GM20431 (cell line): ENCODE measurements around the gene PRRC2B.

Experiments used
- in situ Hi-C: fragments of 300-500 bp; cut with MseI, MboI; formaldehyde crosslinking; loops from one replicate; pipeline ENCODE4 v1.15.0; 2020; ENCODE audit warnings: low sequenced_read_pairs; ENCODE audit not compliant: unreplicated experiment

PRRC2B gene

DNA sequence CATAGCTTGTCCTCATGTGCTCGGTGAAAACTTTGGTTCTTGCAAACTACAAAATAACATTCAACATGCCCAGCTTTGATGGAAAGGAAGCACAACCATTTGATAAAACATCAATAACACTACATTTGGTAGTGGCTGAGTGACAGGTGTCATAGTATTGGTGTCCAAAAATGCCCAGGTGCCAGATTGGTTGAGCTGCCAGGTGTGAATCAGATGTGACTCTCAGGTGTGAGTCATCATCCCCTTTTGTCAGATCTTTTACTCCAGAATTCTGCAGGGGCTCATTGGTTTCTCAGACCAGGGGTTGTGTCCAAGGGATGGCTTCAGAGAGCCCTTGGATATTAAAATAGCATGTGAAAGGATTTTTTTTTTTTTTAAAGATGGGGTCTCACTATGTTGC, 86.4 kb downstream of the PRRC2B start:
- in situ Hi-C loops: no loop called here

DNA sequence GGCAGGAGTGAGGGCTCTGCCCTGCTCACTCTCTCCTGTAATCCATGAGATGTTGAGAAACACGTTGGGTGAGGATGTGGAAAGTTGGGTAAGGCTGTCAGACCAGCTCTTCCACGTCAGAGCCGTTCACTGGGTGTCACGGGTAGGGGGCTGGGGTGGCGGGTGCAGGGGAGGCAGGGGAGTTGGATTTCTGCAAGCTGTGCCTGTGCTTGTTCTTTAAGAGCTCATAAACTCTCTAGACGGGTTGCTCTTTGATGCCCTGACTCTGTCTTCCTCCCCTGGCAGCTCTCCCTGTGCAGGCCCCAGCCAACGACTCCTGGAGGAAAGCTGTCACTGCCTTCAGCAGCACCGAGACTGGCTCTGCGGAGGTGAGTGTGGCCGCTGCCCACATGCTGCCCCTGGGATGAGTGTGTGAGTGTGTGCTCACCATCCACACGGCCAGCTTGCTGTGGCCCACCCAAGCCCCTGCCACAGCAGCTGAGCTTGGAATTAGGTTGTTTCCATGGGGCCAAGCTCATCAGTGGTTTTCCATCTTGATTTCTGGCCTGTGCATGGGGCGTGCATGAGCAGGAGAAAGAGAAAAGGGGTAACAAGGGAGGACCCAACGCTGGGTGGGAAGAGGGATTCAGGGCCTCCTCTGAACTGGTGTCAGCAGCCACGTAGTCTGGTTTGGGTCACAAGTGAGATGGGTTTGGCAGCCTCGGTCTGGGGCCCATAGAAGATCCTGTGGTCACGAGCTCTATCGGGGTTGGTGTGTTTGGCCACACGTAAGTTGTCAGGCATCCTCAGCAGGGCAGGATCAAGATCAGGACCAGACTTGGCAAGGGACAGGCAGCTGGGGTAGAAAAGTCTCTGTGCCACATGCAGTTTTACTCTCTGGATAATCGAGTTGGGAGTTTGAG, 87.8 kb downstream of the PRRC2B start:
- in situ Hi-C loops: no loop called here

DNA sequence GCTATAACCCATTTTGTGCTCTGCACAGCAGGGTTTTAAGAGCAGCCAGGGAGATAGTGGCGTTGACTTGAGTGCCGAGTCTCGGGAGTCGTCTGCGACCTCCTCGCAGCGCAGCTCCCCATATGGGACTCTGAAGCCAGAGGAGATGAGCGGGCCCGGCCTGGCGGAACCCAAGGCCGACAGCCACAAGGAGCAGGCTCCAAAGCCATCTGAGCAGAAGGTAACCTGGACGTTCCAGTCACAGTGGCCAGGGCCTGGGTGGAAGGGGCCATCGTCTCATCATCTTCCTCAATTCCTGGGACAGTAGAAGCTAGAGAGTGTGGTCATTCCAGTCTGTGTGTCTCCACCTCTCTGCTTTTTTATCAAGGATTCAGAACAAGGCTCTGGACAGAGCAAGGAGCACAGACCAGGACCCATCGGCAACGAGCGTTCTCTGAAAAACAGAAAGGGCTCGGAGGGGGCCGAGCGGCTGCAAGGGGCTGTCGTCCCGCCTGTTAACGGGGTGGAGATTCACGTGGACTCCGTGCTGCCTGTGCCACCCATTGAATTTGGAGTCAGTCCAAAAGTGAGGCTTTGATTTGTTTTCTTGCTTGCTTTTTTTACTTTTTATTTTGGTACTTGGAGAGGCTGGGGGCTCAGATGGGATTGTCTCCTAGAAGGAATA, 88.6 kb downstream of the PRRC2B start:
- in situ Hi-C loops: no loop called here

DNA sequence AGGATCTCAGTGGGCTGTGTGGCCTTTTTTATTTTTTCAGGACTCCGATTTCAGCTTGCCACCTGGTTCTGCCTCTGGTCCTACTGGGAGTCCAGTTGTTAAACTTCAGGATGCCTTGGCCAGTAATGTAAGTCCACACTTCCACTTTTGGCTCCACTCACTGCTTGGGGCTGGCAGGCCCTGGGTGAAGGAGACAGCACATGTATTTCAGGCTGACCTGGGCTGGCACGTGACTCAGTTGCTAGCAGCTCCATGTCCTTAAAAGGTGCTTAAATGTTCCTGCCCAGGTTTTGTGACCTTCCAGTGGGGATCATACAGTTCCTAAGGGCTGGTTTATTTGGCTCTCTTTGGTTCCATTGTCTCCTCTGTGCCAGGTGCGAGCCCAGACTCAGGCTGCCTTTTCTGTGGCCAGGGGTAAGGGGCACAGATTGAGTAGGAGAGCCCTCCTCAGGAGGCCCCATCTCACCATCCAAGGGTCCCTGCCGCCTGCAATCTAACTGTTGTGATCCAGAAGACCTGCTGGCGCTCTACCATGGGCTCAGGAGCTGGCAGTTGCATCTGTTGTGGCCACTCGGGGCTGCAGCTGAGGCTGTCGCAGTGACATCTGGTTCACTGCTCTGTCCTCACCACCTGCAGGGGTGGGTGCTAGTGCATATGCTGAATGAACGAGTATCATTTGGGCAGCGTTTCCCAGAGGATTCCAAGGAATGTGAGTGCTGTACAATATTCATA, 89.6 kb downstream of the PRRC2B start:
- in situ Hi-C loops: no loop called here

DNA sequence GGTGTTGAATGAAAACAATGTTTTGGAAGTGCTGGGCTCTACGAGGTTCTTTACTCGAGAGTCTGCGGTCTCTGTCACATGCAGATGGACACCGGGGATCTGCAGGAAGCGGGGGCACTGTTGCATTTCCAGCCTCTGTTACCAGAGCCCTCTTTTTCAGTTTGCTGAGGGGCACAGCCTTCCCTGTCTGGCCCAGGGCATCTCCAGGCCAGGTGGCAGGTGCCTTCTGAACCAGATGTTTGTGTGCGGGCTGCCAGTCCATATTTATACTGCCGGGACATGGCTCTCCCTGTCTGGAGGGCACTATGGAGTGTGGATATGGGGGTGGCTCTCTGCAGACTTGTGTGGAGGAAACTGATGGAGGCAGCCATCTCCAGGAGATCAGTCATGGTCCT, 90.2 kb downstream of the PRRC2B start:
- in situ Hi-C loops: no loop called here

DNA sequence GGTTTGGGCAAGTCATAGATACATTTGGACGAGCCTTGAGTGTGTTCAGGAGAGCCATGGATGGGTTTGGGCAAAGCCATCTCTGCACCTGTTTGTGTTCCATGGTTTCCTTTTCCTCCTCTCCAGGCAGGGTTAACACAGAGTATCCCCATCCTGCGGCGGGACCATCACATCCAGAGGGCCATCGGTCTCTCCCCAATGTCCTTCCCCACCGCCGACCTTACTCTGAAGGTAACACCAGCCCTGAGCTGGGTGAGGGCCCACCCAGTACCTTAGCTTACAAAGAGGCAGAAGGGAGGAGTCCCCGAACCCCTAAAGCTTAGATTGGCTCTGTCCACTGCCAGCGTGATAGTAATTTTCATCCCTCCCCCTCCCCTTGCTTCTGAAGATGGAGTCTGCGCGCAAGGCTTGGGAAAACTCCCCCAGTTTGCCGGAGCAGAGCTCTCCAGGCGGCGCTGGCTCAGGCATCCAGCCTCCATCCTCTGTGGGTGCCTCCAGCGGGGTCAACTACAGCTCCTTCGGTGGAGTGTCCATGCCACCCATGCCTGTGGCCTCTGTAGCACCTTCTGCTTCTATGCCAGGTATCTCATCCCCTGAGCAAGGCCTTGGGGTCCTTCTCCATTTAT, 90.8 kb downstream of the PRRC2B start:
- in situ Hi-C loops: no loop called here

DNA sequence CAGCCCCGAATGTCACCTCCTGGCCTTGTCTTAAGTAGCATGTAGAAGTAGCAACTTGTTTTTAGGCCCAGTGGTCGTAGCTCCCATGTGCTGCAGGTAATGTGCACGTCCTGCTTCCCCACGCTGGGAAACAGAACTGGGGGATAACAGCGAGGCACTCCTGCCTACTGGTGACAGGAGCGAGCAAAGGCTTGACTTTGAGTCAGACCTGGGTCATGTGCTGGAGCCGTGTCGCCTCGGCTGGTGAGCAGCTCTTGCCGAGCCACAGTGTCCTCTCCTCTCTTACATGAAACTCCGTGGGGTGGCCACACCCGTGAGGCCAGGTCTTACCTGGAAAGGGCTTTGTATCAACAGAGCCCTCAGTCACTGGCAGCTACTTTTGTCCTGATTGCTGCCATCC, 91.3 kb downstream of the PRRC2B start:
- in situ Hi-C loops: no loop called here

DNA sequence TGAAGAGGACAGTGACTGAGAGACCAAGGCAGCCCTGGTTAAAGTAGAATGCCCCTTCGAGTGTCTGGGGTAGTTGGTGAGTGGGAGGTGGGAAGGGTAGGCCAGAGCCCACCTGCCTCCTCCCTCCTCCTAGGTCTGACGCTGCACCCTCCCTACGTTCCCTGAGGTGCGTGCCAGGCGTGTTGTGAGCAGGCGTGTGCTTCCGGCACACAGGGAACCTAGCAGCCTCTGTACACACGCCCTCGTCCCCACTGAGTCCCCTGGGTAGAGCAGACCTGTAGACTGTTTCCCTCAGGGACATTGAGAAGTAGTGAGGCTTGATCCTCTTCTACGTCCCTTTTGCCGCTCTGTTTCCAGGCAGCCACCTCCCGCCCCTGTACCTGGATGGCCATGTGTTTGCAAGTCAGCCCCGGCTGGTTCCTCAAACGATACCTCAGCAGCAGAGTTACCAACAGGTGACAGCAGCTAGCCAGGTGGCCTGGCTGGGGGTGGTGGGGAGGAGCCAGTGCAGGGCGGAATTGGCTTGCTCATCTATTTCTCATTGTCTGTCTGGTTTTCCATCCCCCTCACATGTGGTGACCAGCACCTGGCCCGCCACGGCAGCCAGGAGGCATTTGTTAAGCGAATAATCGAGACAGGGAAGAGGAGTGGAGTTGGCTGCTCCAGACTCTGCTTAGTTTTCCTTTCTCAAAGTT, 92.0 kb downstream of the PRRC2B start:
- in situ Hi-C loops: no loop called here

DNA sequence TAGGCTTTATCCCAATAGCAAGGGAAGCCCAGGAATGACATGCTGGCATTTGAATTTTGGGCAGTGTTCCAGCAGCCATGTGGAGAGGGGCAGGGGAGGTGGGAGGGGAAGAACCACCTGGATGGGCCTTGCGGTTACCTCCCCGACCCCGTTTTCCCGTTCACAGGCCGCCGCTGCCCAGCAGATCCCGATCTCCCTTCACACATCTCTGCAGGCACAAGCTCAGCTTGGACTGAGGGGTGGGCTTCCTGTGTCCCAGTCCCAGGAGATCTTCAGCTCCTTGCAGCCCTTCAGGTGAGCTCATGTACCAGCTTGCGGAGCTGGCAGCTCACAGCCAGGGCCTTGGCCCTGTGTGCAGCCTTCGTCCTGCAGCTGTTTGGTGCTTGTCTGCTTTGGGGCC, 93.1 kb downstream of the PRRC2B start:
- in situ Hi-C loops: no loop called here

DNA sequence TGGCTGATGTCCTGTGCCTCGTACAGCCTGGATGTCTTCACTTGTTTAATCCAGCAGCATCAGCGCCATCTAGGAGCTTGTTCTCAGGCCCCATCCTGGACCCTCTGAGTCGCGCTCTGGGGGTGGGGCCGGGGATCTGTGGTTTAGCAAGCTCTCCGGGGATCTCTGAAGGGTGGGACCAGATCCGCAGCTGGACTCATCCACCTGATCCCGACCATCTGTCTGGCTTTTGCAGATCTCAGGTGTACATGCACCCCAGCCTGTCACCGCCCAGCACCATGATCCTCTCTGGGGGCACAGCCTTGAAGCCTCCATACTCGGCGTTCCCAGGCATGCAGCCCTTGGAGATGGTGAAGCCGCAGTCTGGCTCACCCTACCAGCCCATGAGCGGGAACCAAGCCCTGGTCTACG, 93.7 kb downstream of the PRRC2B start:
- in situ Hi-C loops: no loop called here

DNA sequence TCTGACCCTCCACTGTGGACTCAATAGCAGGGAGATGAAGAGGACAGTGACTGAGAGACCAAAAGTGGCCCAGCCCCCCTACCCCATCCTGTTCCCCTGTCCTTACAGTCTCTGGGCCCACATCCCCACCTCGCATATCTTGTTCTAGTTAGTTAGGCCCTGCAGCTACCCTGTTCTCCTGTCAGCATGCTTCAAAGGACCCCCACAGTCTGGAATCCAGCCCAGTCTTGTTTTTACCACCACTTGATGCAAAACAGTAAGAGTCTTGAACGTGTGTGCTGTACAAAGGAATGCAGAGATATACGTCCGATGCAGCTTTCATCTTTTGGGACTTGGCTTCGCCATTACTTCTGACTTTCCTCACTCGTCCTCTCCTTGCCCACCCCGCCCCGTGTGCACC, 96.6 kb downstream of the PRRC2B start:
- in situ Hi-C loops: no loop called here

DNA sequence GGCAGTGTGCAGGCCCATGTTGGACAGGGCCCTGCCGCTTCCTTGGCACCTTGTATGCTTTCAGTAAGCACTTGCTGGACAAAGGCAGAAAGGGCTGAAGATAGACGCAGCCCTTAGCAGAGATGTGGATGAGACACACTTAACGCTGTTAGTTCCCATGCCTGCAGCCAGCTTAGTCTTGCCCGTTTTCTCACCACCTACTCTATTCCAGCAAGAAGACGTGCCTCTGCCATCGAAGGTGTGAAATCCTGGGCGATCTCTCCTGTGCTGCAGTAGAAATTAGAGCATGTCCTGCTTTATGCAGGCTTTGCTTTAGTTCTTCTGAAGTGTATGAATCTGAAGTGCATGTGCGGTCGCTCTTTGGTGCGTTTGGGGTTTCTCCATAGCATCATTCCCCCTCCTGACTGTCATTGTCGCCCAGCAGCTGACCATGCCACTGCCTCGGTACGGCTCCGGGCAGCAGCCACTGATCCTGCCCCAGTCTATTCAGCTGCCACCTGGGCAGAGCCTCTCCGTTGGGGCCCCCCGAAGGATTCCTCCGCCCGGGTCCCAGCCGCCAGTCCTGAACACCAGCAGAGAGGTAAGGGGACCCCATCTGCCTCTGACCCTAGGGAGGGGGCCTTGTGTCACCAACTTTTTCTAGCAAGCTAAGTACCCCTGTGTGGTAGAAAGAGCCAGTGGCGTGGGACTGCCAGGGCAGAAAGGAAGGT, 97.3 kb downstream of the PRRC2B start:
- in situ Hi-C loops: no loop called here

DNA sequence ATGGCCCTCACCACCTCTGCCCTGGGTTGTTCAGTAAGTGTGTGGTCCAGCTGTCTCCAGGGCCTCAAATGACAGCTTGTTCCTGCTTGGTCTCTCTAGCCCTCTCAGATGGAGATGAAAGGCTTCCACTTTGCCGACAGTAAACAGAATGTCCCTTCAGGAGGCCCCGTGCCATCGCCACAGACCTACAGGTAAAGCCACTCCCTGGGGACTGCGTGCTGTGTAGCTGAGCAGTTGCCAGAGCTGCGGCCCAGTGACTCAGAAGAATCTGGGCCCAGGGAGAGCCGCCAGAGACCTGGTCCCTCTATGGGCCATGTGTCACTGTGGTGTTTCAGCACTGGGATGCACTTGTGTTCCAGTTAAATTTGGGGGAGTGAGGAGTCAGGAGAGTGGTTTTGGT, 98.2 kb downstream of the PRRC2B start:
- in situ Hi-C loops: no loop called here

DNA sequence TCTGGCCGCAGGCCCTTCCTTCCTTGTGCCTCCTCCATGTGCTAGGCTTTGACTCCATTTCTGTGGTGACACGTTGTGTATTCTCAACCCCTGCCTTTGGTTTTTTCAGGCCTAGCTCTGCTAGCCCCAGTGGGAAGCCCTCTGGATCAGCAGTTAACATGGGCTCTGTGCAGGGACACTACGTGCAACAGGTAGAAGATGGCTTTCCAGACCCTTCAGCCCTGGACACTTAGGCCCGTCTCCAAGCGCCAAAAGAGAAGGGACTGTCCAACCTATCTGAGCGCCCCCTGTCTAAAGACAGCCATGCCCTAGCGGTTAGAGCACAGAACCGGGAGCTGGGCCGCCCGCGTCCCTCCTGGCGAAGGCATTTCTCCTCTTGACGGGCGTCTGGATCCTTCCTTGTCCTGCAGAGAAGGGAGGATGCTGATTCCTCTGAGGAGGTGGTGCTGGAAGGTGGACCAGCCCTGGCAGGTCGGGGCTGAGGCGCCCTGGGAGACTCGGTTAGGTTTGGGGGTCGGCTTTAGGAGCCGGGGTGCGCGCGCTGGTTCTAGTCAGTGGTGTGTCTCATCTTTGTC, 100.5 kb downstream of the PRRC2B start:
- in situ Hi-C loops: no loop called here

DNA sequence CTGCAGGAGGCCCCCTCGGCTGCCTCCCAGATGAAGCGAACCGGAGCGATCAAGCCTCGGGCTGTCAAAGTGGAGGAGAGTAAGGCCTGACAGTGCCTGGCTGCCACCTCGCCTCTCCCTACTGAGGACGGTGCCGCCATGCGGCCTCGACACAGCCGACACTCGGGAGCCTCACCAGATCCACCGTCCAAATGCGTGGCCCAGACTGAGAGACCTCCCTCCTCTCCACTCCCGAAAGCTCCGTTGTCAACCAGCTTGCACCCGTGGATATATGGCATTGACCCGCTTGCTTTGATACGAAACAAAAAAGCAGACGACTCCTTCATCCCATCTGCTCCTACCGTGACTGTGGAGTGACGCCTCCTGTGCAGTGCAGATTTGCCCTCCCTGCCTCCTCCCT, 101.9 kb downstream of the PRRC2B start:
- in situ Hi-C loops: no loop called here

DNA sequence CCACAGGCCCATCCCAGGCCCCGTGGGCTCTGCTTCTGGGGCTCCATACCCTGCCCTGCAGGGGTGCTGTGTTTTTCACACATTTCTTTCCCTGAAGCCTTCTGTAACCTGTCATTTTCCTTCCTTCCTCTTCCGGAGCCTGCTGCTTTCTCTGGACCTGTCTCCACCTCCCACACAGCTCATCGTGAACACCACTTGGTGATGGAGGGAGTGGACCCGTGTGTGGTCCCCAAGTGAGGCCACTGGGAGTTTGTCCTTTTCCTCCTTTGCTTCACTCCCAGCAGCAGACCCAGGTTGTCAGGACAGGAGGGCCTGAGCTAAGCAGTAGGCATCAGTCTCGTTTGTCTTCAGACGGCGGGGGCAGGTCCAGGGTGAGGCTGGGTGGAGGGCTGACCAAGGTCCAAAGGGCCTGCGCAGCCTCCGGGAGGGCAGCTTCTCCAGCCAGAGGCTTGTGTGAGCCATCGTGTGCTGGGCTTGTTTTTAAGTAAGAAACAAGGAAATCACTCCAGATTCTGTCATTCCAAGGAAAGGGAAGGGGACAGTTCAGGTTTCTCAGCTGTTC, 103.0 kb downstream of the PRRC2B start:
- in situ Hi-C loops: no loop called here

DNA sequence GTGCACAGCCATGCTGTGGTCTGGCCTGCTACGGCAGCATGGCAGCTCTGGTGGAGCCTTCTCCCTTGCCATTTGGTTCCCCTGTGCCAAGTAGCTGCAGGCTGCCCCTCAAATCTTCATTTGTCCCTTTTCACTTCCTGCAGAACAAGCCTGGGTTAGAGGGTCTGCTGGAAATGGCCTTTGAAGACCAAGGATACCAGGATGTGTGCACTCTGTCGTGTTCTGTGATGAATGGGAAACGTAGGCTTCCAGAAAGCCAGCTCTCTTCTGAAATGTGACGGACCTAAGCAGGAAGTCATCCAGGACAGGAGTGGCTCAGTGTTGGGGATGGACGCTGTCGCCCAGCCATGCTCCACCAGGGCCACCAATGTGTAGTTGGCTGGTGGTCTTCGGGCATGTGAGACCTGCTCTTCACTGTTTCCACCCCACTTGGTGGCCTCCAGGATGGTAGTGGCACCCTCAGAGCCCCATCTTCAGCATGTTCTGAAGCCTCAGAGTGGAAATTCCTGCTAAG, 105.4 kb downstream of the PRRC2B start:
- in situ Hi-C loops: no loop called here

DNA sequence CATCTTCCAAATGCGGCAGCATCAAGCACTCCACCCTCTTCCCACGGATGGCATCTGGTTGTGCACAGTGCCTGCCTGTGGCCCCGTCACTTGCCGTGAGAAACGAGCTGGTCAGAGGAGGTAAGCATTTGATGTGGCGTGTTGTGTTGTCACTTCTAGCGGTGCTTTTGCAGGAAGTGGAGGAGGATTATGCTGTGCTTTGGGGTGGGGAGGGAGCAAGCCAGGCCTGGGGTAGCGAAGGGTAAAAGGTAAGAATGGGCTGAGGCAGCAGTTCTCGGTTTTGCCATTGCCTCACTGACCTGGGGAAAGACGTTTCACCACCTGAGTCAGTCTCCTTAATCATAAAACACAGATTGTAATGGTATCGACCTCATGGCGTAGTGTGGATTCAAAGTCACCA, 106.5 kb downstream of the PRRC2B start:
- in situ Hi-C loops: no loop called here
